Measurements from ENCODE around the gene TSG101. TPM values are rescaled to one million over a fixed set of nuclear protein-coding genes. Genes with fewer than 3 reads are reported as not detected.

TSG101 gene
- total and polyA plus RNA-seq, 2 experiments from 2014 or later = 59.4 to 102 TPM

GRCh38 chr11:18479063-18479462, 47.7 kb downstream of the TSG101 start (continued):
- TF ChIP-seq REST (IDR thresholded peaks at IDR 0.05; ENCODE audit: unreplicated experiment) (no peak), ZNF331 (CRISPR knock-in tag; IDR thresholded peaks at IDR 0.05; ENCODE audit: low read depth) (no peak), EZH2phosphoT487 (IDR thresholded peaks at IDR 0.05; ENCODE audit: unreplicated experiment) (no peak), STAT1 (IDR thresholded peaks at IDR 0.05; ENCODE audit: unreplicated experiment) (no peak), ETS1 (IDR thresholded peaks at IDR 0.05) (no peak)

GRCh38 chr11:18472587-18472986, 54.2 kb downstream of the TSG101 start:
- Mint-ChIP-seq H3K4me1 (no peaks in the 10 kb centered on the region), H3K4me3 (no peak overlapping the region), H3K9me3 (no peaks in the 10 kb centered on the region), H3K27me3 (ENCODE audit: insufficient read depth, low read depth, poor library complexity) (no peaks in the 10 kb centered on the region), H3K36me3 (ENCODE audit: low read depth) (peaks cover 6% of the 10 kb centered on the region), H3K27ac (no peak overlapping the region)
- DNase-seq (ENCODE audit: low spot score) (no peak), ATAC-seq (no peak)
- Histone ChIP-seq H2AFZ (no peak overlapping the region), H3K9me2 (ENCODE audit: insufficient read depth) (no peaks in the 10 kb centered on the region), H3F3A (replicated peaks; ENCODE audit: low read depth) (no peaks in the 10 kb centered on the region), H3K4me2 (no peak overlapping the region), H4K20me1 (replicated peaks; ENCODE audit: insufficient read depth) (no peaks in the 10 kb centered on the region), H3K27ac (ENCODE audit: low read depth) (no peak overlapping the region), H3K79me2 (replicated peaks; ENCODE audit: insufficient read depth) (no peaks in the 10 kb centered on the region), H3K27me3 (ENCODE audit: insufficient read depth) (no peaks in the 10 kb centered on the region), H3K36me3 (ENCODE audit: insufficient read depth) (no peaks in the 10 kb centered on the region), H3K4me1 (ENCODE audit: insufficient read depth) (no peaks in the 10 kb centered on the region), H3K4me3 (no peak overlapping the region)
- TF ChIP-seq CTCF (conservative IDR thresholded peaks at IDR 0.05; ENCODE audit: low read depth in 2 of 2) (no peak), NANOG (IDR thresholded peaks at IDR 0.05; ENCODE audit: borderline replicate concordance) (no peak), EZH2phosphoT487 (IDR thresholded peaks at IDR 0.05; ENCODE audit: unreplicated experiment) (no peak), ZNF462 (CRISPR knock-in tag; IDR thresholded peaks at IDR 0.05) (no peak), EZH2 (IDR thresholded peaks at IDR 0.05; ENCODE audit: low read depth, unreplicated experiment) (no peak), STAT1 (IDR thresholded peaks at IDR 0.05; ENCODE audit: unreplicated experiment) (no peak)
